ENCODE measurements around the gene TDRD9.
A peak's percentile ranks its signal among the peaks of the same experiment; 100 is the strongest.

Gene TDRD9

GRCh38 chr14:103989964-103990363 is 61.7 kb downstream of the TDRD9 start:
- no peak for DNase-seq (ENCODE audit: low spot score)

- DNase-seq (ENCODE audit: low spot score) = no peak
These were observed 66.4 kb downstream of the TDRD9 start for GRCh38 chr14:103994535-103995184.

- DNase-seq (ENCODE audit: low spot score) = no peak
These were observed 67.6 kb downstream of the TDRD9 start for GRCh38 chr14:103995876-103996275.

GRCh38 chr14:103997391-103997790 is 69.1 kb downstream of the TDRD9 start:
- DNase-seq (ENCODE audit: low spot score) = no peak

- no peak for DNase-seq (ENCODE audit: low spot score)
These were observed 69.8 kb downstream of the TDRD9 start for GRCh38 chr14:103998027-103998426.

- no peak for DNase-seq (ENCODE audit: low spot score)
These were observed 71.7 kb downstream of the TDRD9 start for GRCh38 chr14:103999795-104000440.

GRCh38 chr14:104001003-104001402 is 72.7 kb downstream of the TDRD9 start:
- DNase-seq (ENCODE audit: low spot score) = no peak

GRCh38 chr14:104003616-104004015 is 75.4 kb downstream of the TDRD9 start:
- no peak for DNase-seq (ENCODE audit: low spot score)

GRCh38 chr14:104004849-104005248 is 76.6 kb downstream of the TDRD9 start:
- DNase-seq (ENCODE audit: low spot score) = no peak

GRCh38 chr14:104005489-104005888 is 77.2 kb downstream of the TDRD9 start:
- DNase-seq (ENCODE audit: low spot score) = no peak

GRCh38 chr14:104007121-104007520 is 78.9 kb downstream of the TDRD9 start:
- DNase-seq (ENCODE audit: low spot score) = no peak

- no peak for DNase-seq (ENCODE audit: low spot score)
These were observed 81.0 kb downstream of the TDRD9 start for GRCh38 chr14:104009297-104009696.

- no peak for DNase-seq (ENCODE audit: low spot score)
These were observed 83.7 kb downstream of the TDRD9 start for GRCh38 chr14:104011824-104012517.

GRCh38 chr14:104014764-104015163 is 86.5 kb downstream of the TDRD9 start:
- no peak for DNase-seq (ENCODE audit: low spot score)

- DNase-seq (ENCODE audit: low spot score) = no peak
These were observed 88.8 kb downstream of the TDRD9 start for GRCh38 chr14:104016873-104017650.

GRCh38 chr14:104019029-104019428 is 90.8 kb downstream of the TDRD9 start:
- no peak for DNase-seq (ENCODE audit: low spot score)

- DNase-seq (ENCODE audit: low spot score) = no peak
These were observed 91.5 kb downstream of the TDRD9 start for GRCh38 chr14:104019806-104020205.

GRCh38 chr14:104020471-104020870 is 92.2 kb downstream of the TDRD9 start:
- DNase-seq (ENCODE audit: low spot score) = peak; percentile 49

- no peak for DNase-seq (ENCODE audit: low spot score)
These were observed 95.2 kb downstream of the TDRD9 start for GRCh38 chr14:104023325-104024055.

GRCh38 chr14:104025534-104025933 is 97.3 kb downstream of the TDRD9 start:
- no peak for DNase-seq (ENCODE audit: low spot score)

- no peak for DNase-seq (ENCODE audit: low spot score)
These were observed 97.8 kb downstream of the TDRD9 start for GRCh38 chr14:104026024-104026423.

- no peak for DNase-seq (ENCODE audit: low spot score)
These were observed 102.7 kb downstream of the TDRD9 start for GRCh38 chr14:104030958-104031357.

All from putamen (tissue), 1 donor.